ENCODE data around the gene TTC23. TPM values are rescaled to one million over a fixed set of nuclear protein-coding genes. Genes with fewer than 3 reads are reported as not detected.

The TTC23 gene
- polyA plus RNA-seq, 1 donor (not counting 4 experiments of a cell fraction or from before 2014, with no cell fraction given), result 6.7 TPM

- no peaks in the 10 kb centered on the region for H4K20me1 ChIP-seq (ENCODE audit: control insufficient read depth, extremely low read depth, insufficient read depth, low read length)
- TF ChIP-seq EZH2 (IDR thresholded peaks at IDR 0.05; ENCODE audit: low read length), result no peak
- no peak for TF ChIP-seq CTCF (optimal IDR thresholded peaks at IDR 0.05 in 1 of 3, IDR thresholded peaks at IDR 0.05 in 1 of 3, conservative IDR thresholded peaks at IDR 0.05 in 1 of 3; ENCODE audit: extremely low read depth in 1 of 3, insufficient read depth in 2 of 3, low read length in 3 of 3)
- FAIRE-seq (no peak), DNase-seq (ENCODE audit: low read depth, low spot score) (no peak)
- no peak overlapping the region for H3K9ac ChIP-seq (ENCODE audit: control insufficient read depth, extremely low read depth, insufficient read depth, low read length)
- dilution Hi-C loops (cut with MboI; ENCODE audit: extremely low pct_ligation_motif_present, low sequenced_read_pairs), result no loop called here
- H2AFZ ChIP-seq (ENCODE audit: control insufficient read depth, low read length), result no peak overlapping the region
- peaks cover 0 to 6% of the 10 kb centered on the region in 2 experiments for H3K36me3 ChIP-seq (ENCODE audit: control insufficient read depth in 2 of 2, extremely low read depth in 1 of 2, insufficient read depth in 2 of 2, low read length in 2 of 2)
- no peak overlapping the region for H3K4me2 ChIP-seq (ENCODE audit: control insufficient read depth, extremely low read depth, insufficient read depth, low read depth, low read length)
- no peaks in the 10 kb centered on the region for H3K4me1 ChIP-seq (ENCODE audit: control insufficient read depth, extremely low read depth, insufficient read depth, low read length)
- no peaks in the 10 kb centered on the region for H3K79me2 ChIP-seq (ENCODE audit: control insufficient read depth, insufficient read depth, low read length)
- H3K27ac ChIP-seq (ENCODE audit: control insufficient read depth, insufficient read depth, low read length), result no peak overlapping the region
- no peaks in the 10 kb centered on the region for H3K27me3 ChIP-seq (ENCODE audit: control insufficient read depth, extremely low read depth, insufficient read depth, low read length)
- H3K9me1 ChIP-seq (ENCODE audit: control insufficient read depth, extremely low read depth, insufficient read depth, low read length), result no peaks in the 10 kb centered on the region
- no peak overlapping the region for H3K4me3 ChIP-seq (ENCODE audit: control insufficient read depth in 2 of 3, extremely low read depth in 1 of 3, insufficient read depth in 2 of 3, low read depth in 1 of 3, low read length in 3 of 3)
- no peaks in the 10 kb centered on the region for H3K9me3 ChIP-seq (ENCODE audit: control insufficient read depth, low read depth, low read length)
Observed at GRCh38 chr15:99185414-99186130, 63.8 kb downstream of the TTC23 start.

GRCh38 chr15:99182791-99183190, 66.6 kb downstream of the TTC23 start:
- TF ChIP-seq EZH2 (IDR thresholded peaks at IDR 0.05; ENCODE audit: low read length), result no peak
- Histone ChIP-seq H3K4me3 (ENCODE audit: control insufficient read depth in 2 of 3, extremely low read depth in 1 of 3, insufficient read depth in 2 of 3, low read depth in 1 of 3, low read length in 3 of 3) (no peak overlapping the region), H3K27me3 (ENCODE audit: control insufficient read depth, extremely low read depth, insufficient read depth, low read length) (no peaks in the 10 kb centered on the region), H3K36me3 (ENCODE audit: control insufficient read depth in 2 of 2, extremely low read depth in 1 of 2, insufficient read depth in 2 of 2, low read length in 2 of 2) (peaks cover 0 to 6% of the 10 kb centered on the region in 2 experiments), H3K9me3 (ENCODE audit: control insufficient read depth, low read depth, low read length) (no peaks in the 10 kb centered on the region), H4K20me1 (ENCODE audit: control insufficient read depth, extremely low read depth, insufficient read depth, low read length) (no peaks in the 10 kb centered on the region), H3K4me1 (ENCODE audit: control insufficient read depth, extremely low read depth, insufficient read depth, low read length) (no peaks in the 10 kb centered on the region), H3K9me1 (ENCODE audit: control insufficient read depth, extremely low read depth, insufficient read depth, low read length) (no peaks in the 10 kb centered on the region), H3K79me2 (ENCODE audit: control insufficient read depth, insufficient read depth, low read length) (no peaks in the 10 kb centered on the region), H3K4me2 (ENCODE audit: control insufficient read depth, extremely low read depth, insufficient read depth, low read depth, low read length) (no peak overlapping the region), H2AFZ (ENCODE audit: control insufficient read depth, low read length) (no peak overlapping the region), H3K27ac (ENCODE audit: control insufficient read depth, insufficient read depth, low read length) (no peak overlapping the region), H3K9ac (ENCODE audit: control insufficient read depth, extremely low read depth, insufficient read depth, low read length) (no peak overlapping the region)
- dilution Hi-C loops (cut with MboI; ENCODE audit: extremely low pct_ligation_motif_present, low sequenced_read_pairs), result no loop called here
- FAIRE-seq (no peak), DNase-seq (ENCODE audit: low read depth, low spot score) (no peak)
